A549 (cell line): Measurements from ENCODE around the gene C1QL1. TPM values are rescaled to one million over a fixed set of nuclear protein-coding genes. Genes with fewer than 3 reads are reported as not detected.

Experiments
- ATAC-seq, 2 experiments: fragments of 200-7000 bp in 1 of 2; fragments of >200 bp in 1 of 2; cut with Nextera tagmentation in 1 of 2; cut with Tn5 transposase in 1 of 2; 3 replicates each; pipeline versions ENCODE4 v1.8.0 to v1.9.1; 2018 to 2020; ENCODE audit warnings: mild to moderate bottlenecking in 1 of 2, moderate library complexity in 1 of 2
- CTCF ChIA-PET: fragments of 300-600 bp; sonication (Branson Sonifier 250); formaldehyde crosslinking; extraction: SDS; loops from one replicate; lab custom pipeline; 2021; ENCODE audit warnings: antibody characterized with exemption, inconsistent platforms; lab: Yijun Ruan, JAX
- POLR2A ChIA-PET: fragments of 350-600 bp; formaldehyde crosslinking; extraction: SDS; loops from one replicate; lab custom pipeline; 2021; ENCODE audit warnings: antibody characterized with exemption, inconsistent platforms; lab: Yijun Ruan, JAX
- DNase-seq, 2 experiments: peaks; one replicate each; pipeline versions ENCODE4 v3.0.0 to v3.0.0-alpha.2; 2011 to 2016; ENCODE audit warnings: low read depth in 1 of 2, low spot score in 1 of 2
- FAIRE-seq: peaks from 2 replicates; lab custom pipeline; 2011; peaks lifted over from hg19 to GRCh38; lab: Jason Lieb, UNC
- H3K27ac ChIP-seq, 2 experiments: fragments of >200 bp; sonication (Bioruptor Twin); formaldehyde crosslinking; 3 replicates each; pipeline ENCODE4 v1.5.1; 2016 to 2017
- H3K4me1 ChIP-seq: fragments of >200 bp; sonication (Bioruptor Twin); formaldehyde crosslinking; 3 replicates; pipeline ENCODE4 v1.6.1; 2016
- H3K4me2 ChIP-seq: fragments of >200 bp; sonication (Bioruptor Twin); formaldehyde crosslinking; 3 replicates; pipeline ENCODE4 v1.6.1; 2016
- H3K4me3 ChIP-seq: fragments of >200 bp; sonication (Bioruptor Twin); formaldehyde crosslinking; 3 replicates; pipeline ENCODE4 v1.5.1; 2016
- H3K9me3 ChIP-seq: fragments of >200 bp; sonication (Bioruptor Twin); formaldehyde crosslinking; 3 replicates; pipeline ENCODE4 v1.6.1; 2016
- CBX2 ChIP-seq: fragments of 200-600 bp; sonication (generic); IDR thresholded peaks from 2 replicates; pipeline ENCODE4 v1.6.1; 2016; ENCODE audit warnings: low read depth, mild to moderate bottlenecking, borderline replicate concordance
- CHD4 ChIP-seq: fragments of 200-600 bp; sonication (generic); IDR thresholded peaks from 2 replicates; pipeline ENCODE4 v1.6.1; 2016; ENCODE audit warnings: antibody characterized with exemption, mild to moderate bottlenecking, borderline replicate concordance
- E2F6 ChIP-seq: IDR thresholded peaks from 2 replicates; pipeline ENCODE4 v1.6.1; 2012; ENCODE audit warnings: low read depth, borderline replicate concordance
- EHF ChIP-seq: fragments of 250-450 bp; sonication (Bioruptor Pico); IDR thresholded peaks from 2 replicates; pipeline ENCODE4 v1.5.0; 2020; ENCODE audit warnings: mild to moderate bottlenecking
- EHMT2 ChIP-seq: fragments of 200-600 bp; sonication (generic); IDR thresholded peaks from 2 replicates; pipeline ENCODE4 v1.6.1; 2016; ENCODE audit warnings: antibody characterized with exemption, low read depth, mild to moderate bottlenecking, moderate library complexity
- GATA3 ChIP-seq: IDR thresholded peaks from 2 replicates; pipeline ENCODE4 v1.6.1; 2012; ENCODE audit warnings: borderline replicate concordance
- HES2 ChIP-seq: fragments of >200 bp; sonication (Bioruptor Twin); formaldehyde crosslinking; IDR thresholded peaks from 2 replicates; pipeline ENCODE4 v1.6.1; 2016
- HOXA7 ChIP-seq: fragments of 250-450 bp; sonication (Bioruptor Pico); IDR thresholded peaks from 2 replicates; pipeline ENCODE4 v1.5.0; 2020; ENCODE audit warnings: mild to moderate bottlenecking, moderate library complexity
- JUNB ChIP-seq: fragments of >200 bp; sonication (Bioruptor Twin); formaldehyde crosslinking; IDR thresholded peaks from 2 replicates; pipeline ENCODE4 v1.6.1; 2016
- KDM1A ChIP-seq: fragments of 200-600 bp; sonication (generic); IDR thresholded peaks from 2 replicates; pipeline ENCODE4 v1.6.1; 2016; ENCODE audit warnings: low read depth, mild to moderate bottlenecking
- MAX ChIP-seq: IDR thresholded peaks from 2 replicates; pipeline ENCODE4 v1.6.1; 2012
- NFE2L2 ChIP-seq: fragments of 150-350 bp; conservative IDR thresholded peaks from 2 replicates; pipeline ENCODE4 v1.6.1; 2014; ENCODE audit warnings: low read length
- NPAS2 ChIP-seq: fragments of 250-450 bp; sonication (Bioruptor Pico); IDR thresholded peaks from 2 replicates; pipeline ENCODE4 v1.8.0; 2022; ENCODE audit warnings: mild to moderate bottlenecking, moderate library complexity, borderline replicate concordance
- PHF8 ChIP-seq: fragments of 200-600 bp; sonication (generic); IDR thresholded peaks from 2 replicates; pipeline ENCODE4 v1.6.1; 2016; ENCODE audit warnings: low read depth, mild to moderate bottlenecking, antibody characterized with exemption, moderate library complexity, borderline replicate concordance
- POLR2A ChIP-seq: IDR thresholded peaks from 2 replicates; pipeline ENCODE4 v1.6.1; 2012; ENCODE audit warnings: mild to moderate bottlenecking, low read length
- POLR2AphosphoS2 ChIP-seq: conservative IDR thresholded peaks from 2 replicates; pipeline ENCODE4 v1.6.1; 2012; ENCODE audit warnings: low read length, improper control_type of control experiment, inconsistent platforms
- REST ChIP-seq: fragments of 200-600 bp; sonication (generic); IDR thresholded peaks from 2 replicates; pipeline ENCODE4 v1.6.1; 2016; ENCODE audit warnings: antibody characterized with exemption, mild to moderate bottlenecking, moderate library complexity
- RNF2 ChIP-seq: fragments of 200-600 bp; sonication (generic); IDR thresholded peaks from 2 replicates; pipeline ENCODE4 v1.6.1; 2016; ENCODE audit warnings: low read depth, mild to moderate bottlenecking, antibody characterized with exemption, moderate library complexity, borderline replicate concordance
- TFCP2L1 ChIP-seq: fragments of 250-450 bp; sonication (Bioruptor Pico); IDR thresholded peaks from 2 replicates; pipeline ENCODE4 v1.5.0; 2021; ENCODE audit warnings: mild to moderate bottlenecking
- ZFP36 ChIP-seq: fragments of 450-650 bp; IDR thresholded peaks from 2 replicates; pipeline ENCODE4 v1.6.1; 2014; ENCODE audit warnings: borderline replicate concordance; ENCODE audit not compliant: partially characterized antibody
- ZSCAN20 ChIP-seq: fragments of 250-450 bp; sonication (Bioruptor Pico); IDR thresholded peaks from 2 replicates; pipeline ENCODE4 v1.8.0; 2022; ENCODE audit warnings: mild to moderate bottlenecking, moderate library complexity
- whole genome bisulfite sequencing: methylation state at CpG from one replicate; pipeline ENCODE4 v1.1.6; 2017; ENCODE audit errors: missing lambda C conversion rate; 5-methylcytosine and 5-hydroxymethylcytosine counted together
- polyA plus RNA-seq, 4 experiments: library from polyadenylated mRNA; depleted of rRNA in 3 of 4; stranded (reverse); fragments of >200 nt; fragmentation: RNase III in 1 of 4; extraction: RNeasy Plus Mini Kit Qiagen cat#74134 plus additional on column Dnase treatment in 1 of 4; gene quantifications; 2 replicates in 3 of 4; 3 replicates in 1 of 4; pipeline ENCODE4 v1.2.3, GENCODE V29; 2011 to 2017

The C1QL1 gene
- polyA plus RNA-seq, 2 of the 4 experiments (the other 2 are of a cell fraction): 2.6 to 8.5 TPM

GRCh38 chr17:44996304-44996703 lies 28.2 kb upstream of the C1QL1 start:
- ChIA-PET POLR2A (no interaction called here), CTCF (interaction anchor here (0.7 to 66.5 kb wide), 11 partner anchors 9 to 139 kb away, joined by 3 to 1853 read pairs (median 4); partner anchors contain the start of gene GFAP)
- no peak for DNase-seq
- FAIRE-seq: no peak
- WGBS: 80% methylated on average over 10 of the region's 10 CpGs
- no peak for ATAC-seq
- Histone ChIP-seq H3K4me2 (no peak overlapping the region), H3K9me3 (peaks cover 23% of the 10 kb centered on the region; the same call in 2 of the 3 replicates), H3K27ac (no peak overlapping the region), H3K4me3 (no peak overlapping the region), H3K4me1 (no peaks in the 10 kb centered on the region)
- no peak for TF ChIP-seq MAX
- no peak for TF ChIP-seq GATA3
- no peak for TF ChIP-seq CBX2
- no peak for TF ChIP-seq TFCP2L1 (CRISPR knock-in tag)
- no peak for TF ChIP-seq CHD4
- no peak for TF ChIP-seq NFE2L2
- TF ChIP-seq RNF2: no peak
- no peak for TF ChIP-seq KDM1A
- TF ChIP-seq E2F6: no peak
- TF ChIP-seq JUNB: no peak
- no peak for TF ChIP-seq HOXA7 (CRISPR knock-in tag)
- TF ChIP-seq EHMT2: no peak
- no peak for TF ChIP-seq EHF (CRISPR knock-in tag)
- TF ChIP-seq POLR2AphosphoS2: no peak
- TF ChIP-seq ZSCAN20 (CRISPR knock-in tag): no peak

- ChIA-PET POLR2A (no interaction called here), CTCF (interaction anchor here (0.6 to 66.5 kb wide), 8 partner anchors 8 to 117 kb away, joined by 3 to 1853 read pairs (median 8); partner anchors contain the start of gene GFAP)
These were observed 27.4 kb upstream of the C1QL1 start for GRCh38 chr17:44995436-44996001.

More at GRCh38 chr17:44995436-44996001, 27.4 kb upstream of the C1QL1 start:
- DNase-seq (no peak), ATAC-seq (no peak), FAIRE-seq (no peak)
- Histone ChIP-seq H3K4me1 (peaks cover 5% of the 10 kb centered on the region; the same call in 1 of the 3 replicates), H3K4me3 (no peak overlapping the region), H3K27ac (no peak overlapping the region), H3K4me2 (no peak overlapping the region), H3K9me3 (peaks cover 21% of the 10 kb centered on the region; the same call in 2 of the 3 replicates)
- TF ChIP-seq HES2: no peak
- TF ChIP-seq REST: no peak
- no peak for TF ChIP-seq NPAS2
- no peak for TF ChIP-seq PHF8
- TF ChIP-seq POLR2A: no peak
- TF ChIP-seq ZFP36: no peak
- WGBS: 51% methylated on average over 11 of the region's 11 CpGs
